Smooth muscle cell (in vitro differentiated cells): ENCODE data around the gene TAP1. TPM values are rescaled to one million over a fixed set of nuclear protein-coding genes. Genes with fewer than 3 reads are reported as not detected.

Experiments
- DNase-seq: peaks from one replicate; lab custom pipeline; 2025; ENCODE audit not compliant: unreplicated experiment; lab: John Stamatoyannopoulos, UW
- H2AFZ ChIP-seq: fragments of 200-600 bp; sonication (generic); 2 replicates; pipeline ENCODE4 v1.6.0; 2016; ENCODE audit warnings: antibody characterized with exemption, low read depth, mild to moderate bottlenecking
- H3F3A ChIP-seq: fragments of 200-600 bp; sonication (generic); 2 replicates; pipeline ENCODE4 v1.6.0; 2017; ENCODE audit warnings: antibody characterized with exemption, low read depth
- H3K27ac ChIP-seq: fragments of 200-600 bp; sonication (generic); 2 replicates; pipeline ENCODE4 v1.5.1; 2016; ENCODE audit warnings: low read depth, mild to moderate bottlenecking
- H3K27me3 ChIP-seq: fragments of 200-600 bp; sonication (generic); 2 replicates; pipeline ENCODE4 v1.6.1; 2016; ENCODE audit warnings: low read depth, mild to moderate bottlenecking
- H3K36me3 ChIP-seq: fragments of 200-600 bp; sonication (generic); 2 replicates; pipeline ENCODE4 v1.5.1; 2016; ENCODE audit warnings: low read depth
- H3K4me1 ChIP-seq: fragments of 200-600 bp; sonication (generic); 2 replicates; pipeline ENCODE4 v1.5.1; 2016; ENCODE audit warnings: low read depth
- H3K4me2 ChIP-seq: fragments of 200-600 bp; sonication (generic); 2 replicates; pipeline ENCODE4 v1.6.0; 2016; ENCODE audit warnings: mild to moderate bottlenecking
- H3K4me3 ChIP-seq: fragments of 200-600 bp; sonication (generic); 2 replicates; pipeline ENCODE4 v1.5.1; 2016; ENCODE audit warnings: mild to moderate bottlenecking
- H3K79me2 ChIP-seq: fragments of 200-600 bp; sonication (generic); 2 replicates; pipeline ENCODE4 v1.6.0; 2016; ENCODE audit warnings: low read depth, mild to moderate bottlenecking
- H3K9ac ChIP-seq: fragments of 200-600 bp; sonication (generic); 2 replicates; pipeline ENCODE4 v1.6.0; 2016; ENCODE audit warnings: low read depth
- H3K9me3 ChIP-seq: fragments of 200-600 bp; sonication (generic); replicated peaks from 2 replicates; pipeline ENCODE4 v1.5.1; 2016; ENCODE audit warnings: low read depth
- H4K20me1 ChIP-seq: fragments of 200-600 bp; sonication (generic); 2 replicates; pipeline ENCODE4 v1.6.0; 2016; ENCODE audit warnings: low read depth
- WGBS: methylation state at CpG from one replicate; pipeline ENCODE4 v1.1.7; 2016; ENCODE audit warnings: low lambda C conversion rate; 5-methylcytosine and 5-hydroxymethylcytosine counted together
- polyA plus RNA-seq: library from polyadenylated mRNA; unstranded; fragments of >200 nt; fragmentation: Nextera tagmentation; extraction: Ambion mirVana; gene quantifications from 2 replicates; pipeline ENCODE4 v1.2.1, GENCODE V29; 2016
- total RNA-seq: library from RNA; depleted of rRNA; stranded (reverse); fragments of >200 nt; gene quantifications from 2 replicates; pipeline ENCODE4 v1.2.3, GENCODE V29; 2014
- TF ChIP-seq, protein P1 (sequence below): fragments of 200-600 bp; sonication (generic); IDR thresholded peaks from 2 replicates; pipeline ENCODE4 v1.5.1; 2017; ENCODE audit warnings: borderline replicate concordance, mild to moderate bottlenecking, antibody characterized with exemption; ENCODE audit not compliant: insufficient read depth, poor library complexity, severe bottlenecking

Gene TAP1
- total and polyA plus RNA-seq, 2 experiments from 2014 or later, result 11.2 to 18.4 TPM

DNA sequence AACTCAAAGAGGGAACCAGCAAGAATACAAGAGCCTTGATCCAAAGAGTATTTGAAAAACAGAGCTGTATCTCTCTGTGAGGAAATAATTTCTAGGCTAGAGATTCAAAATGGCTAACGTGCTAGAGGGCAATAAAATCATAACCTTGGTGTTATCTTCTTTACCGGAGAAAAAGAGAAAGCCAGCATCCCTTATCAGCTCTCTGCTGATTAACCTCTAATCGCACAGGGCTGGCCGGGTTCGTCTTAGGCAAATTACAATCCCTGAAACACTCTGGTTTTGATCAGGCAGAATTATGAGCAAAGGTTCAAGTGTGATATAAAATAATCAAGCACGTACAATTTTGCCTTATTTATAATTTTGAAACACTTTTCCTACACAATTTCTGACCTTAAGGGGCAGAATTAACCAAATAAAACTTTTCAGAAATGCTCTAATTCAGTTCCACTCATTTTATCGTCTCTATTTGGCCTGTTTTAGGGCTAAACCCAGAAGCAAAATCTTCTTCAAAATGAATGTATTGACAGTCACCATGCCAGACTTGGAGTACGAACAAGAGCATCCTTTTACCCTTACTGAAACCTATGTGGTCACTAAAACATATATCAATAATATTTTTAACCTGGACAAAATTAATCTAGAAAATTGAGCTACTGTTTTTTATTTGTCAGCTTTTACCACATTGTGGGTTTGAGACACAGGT lies 14.2 kb upstream of the TAP1 start:
- TF ChIP-seq, protein P1, sequence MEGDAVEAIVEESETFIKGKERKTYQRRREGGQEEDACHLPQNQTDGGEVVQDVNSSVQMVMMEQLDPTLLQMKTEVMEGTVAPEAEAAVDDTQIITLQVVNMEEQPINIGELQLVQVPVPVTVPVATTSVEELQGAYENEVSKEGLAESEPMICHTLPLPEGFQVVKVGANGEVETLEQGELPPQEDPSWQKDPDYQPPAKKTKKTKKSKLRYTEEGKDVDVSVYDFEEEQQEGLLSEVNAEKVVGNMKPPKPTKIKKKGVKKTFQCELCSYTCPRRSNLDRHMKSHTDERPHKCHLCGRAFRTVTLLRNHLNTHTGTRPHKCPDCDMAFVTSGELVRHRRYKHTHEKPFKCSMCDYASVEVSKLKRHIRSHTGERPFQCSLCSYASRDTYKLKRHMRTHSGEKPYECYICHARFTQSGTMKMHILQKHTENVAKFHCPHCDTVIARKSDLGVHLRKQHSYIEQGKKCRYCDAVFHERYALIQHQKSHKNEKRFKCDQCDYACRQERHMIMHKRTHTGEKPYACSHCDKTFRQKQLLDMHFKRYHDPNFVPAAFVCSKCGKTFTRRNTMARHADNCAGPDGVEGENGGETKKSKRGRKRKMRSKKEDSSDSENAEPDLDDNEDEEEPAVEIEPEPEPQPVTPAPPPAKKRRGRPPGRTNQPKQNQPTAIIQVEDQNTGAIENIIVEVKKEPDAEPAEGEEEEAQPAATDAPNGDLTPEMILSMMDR, result no peak
- H3K4me2 ChIP-seq, result no peak overlapping the region
- H3K79me2 ChIP-seq, result no peaks in the 10 kb centered on the region
- no peak overlapping the region for H3K27ac ChIP-seq
- WGBS, result 50% methylated on average over 8 of the region's 8 CpGs
- H4K20me1 ChIP-seq, result no peaks in the 10 kb centered on the region
- no peak overlapping the region for H3K4me3 ChIP-seq
- H3K4me1 ChIP-seq, result no peaks in the 10 kb centered on the region
- no peak overlapping the region for H3K9ac ChIP-seq
- H2AFZ ChIP-seq, result no peak overlapping the region
- peaks cover 77% of the 10 kb centered on the region for H3K27me3 ChIP-seq
- DNase-seq, result no peak
- no peaks in the 10 kb centered on the region for H3K9me3 ChIP-seq
- H3F3A ChIP-seq, result no peaks in the 10 kb centered on the region
- H3K36me3 ChIP-seq, result no peaks in the 10 kb centered on the region

DNA sequence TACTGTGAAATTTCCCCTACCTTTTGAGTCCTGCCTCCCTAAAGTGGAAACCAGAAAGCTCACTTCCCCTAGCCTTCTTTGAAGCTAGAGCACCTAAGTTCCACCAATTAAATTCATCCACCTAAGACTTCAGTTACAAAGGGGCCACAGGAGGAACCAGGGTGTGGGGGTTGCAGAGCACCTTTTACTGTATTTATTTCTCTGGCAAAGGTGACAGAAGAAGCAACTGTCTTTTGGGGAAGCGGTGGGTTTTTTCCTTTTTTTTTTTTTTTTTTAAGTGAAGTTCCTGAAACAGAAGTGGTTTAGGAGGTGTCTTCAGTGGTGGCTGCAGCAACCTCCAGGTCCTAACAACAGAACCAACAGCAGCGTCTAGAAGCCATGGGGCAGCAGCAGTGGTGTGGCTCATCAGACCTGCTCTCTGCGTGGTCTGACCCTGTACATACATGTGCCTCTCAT lies 13.5 kb upstream of the TAP1 start:
- TF ChIP-seq, protein P1, result no peak
- no peak overlapping the region for H3K4me3 ChIP-seq
- WGBS, result 74% methylated on average over 3 of the region's 3 CpGs
- H3K27ac ChIP-seq, result no peak overlapping the region
- no peaks in the 10 kb centered on the region for H3K9me3 ChIP-seq
- H3K4me2 ChIP-seq, result no peak overlapping the region
- H3K79me2 ChIP-seq, result no peaks in the 10 kb centered on the region
- H4K20me1 ChIP-seq, result no peaks in the 10 kb centered on the region
- H3K27me3 ChIP-seq, result peaks cover 71% of the 10 kb centered on the region
- H3F3A ChIP-seq, result no peaks in the 10 kb centered on the region
- H2AFZ ChIP-seq, result no peak overlapping the region
- H3K36me3 ChIP-seq, result no peaks in the 10 kb centered on the region
- no peaks in the 10 kb centered on the region for H3K4me1 ChIP-seq
- DNase-seq, result no peak
- H3K9ac ChIP-seq, result no peak overlapping the region

DNA sequence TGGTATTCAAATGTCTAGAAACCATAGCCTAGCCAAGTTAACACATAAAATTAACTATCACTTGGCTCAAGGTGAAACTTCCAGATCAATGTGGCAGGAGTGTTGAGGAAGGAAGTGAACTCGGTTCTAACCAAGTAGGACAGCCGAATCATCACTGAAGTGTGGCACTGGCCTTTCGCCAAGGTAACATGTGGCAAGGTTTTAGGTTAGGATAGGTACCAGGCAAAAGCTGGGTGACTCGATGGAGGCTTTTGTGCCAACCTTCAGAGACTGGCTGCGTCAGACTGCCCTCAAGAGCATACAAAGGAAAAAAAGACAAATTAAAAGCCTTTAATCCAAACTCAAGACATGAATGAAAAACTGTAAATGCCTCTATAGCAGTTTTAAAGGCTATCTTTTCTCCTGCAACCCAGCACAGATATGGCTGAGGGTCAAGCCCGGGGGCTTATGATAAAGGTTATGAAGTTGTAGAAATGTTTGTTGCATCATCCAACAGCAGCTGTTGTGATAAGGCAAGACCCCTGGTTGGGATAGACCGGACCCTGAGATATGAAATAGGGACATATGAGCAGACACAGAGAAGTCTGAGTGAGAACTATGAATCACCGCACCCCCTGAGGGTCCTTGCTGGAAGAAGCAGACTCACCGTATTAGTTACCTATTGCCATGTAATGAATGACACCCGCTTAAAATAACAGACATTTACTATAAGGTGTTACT lies 12.4 kb upstream of the TAP1 start:
- Histone ChIP-seq H3K9ac (no peak overlapping the region), H4K20me1 (no peaks in the 10 kb centered on the region), H3K9me3 (no peaks in the 10 kb centered on the region), H3K27me3 (peaks cover 60% of the 10 kb centered on the region), H3F3A (no peaks in the 10 kb centered on the region), H3K27ac (no peak overlapping the region), H3K79me2 (no peaks in the 10 kb centered on the region), H3K4me3 (no peak overlapping the region), H3K36me3 (no peaks in the 10 kb centered on the region), H2AFZ (no peak overlapping the region), H3K4me1 (peaks cover 2% of the 10 kb centered on the region), H3K4me2 (no peak overlapping the region)
- WGBS, result 74% methylated on average over 10 of the region's 10 CpGs
- DNase-seq, result no peak
- TF ChIP-seq, protein P1, result no peak
